Stomach (tissue), 4 donors: ENCODE results near the gene COMMD3.

Experiments
- CTCF ChIP-seq, 7 experiments: fragments of 450-650 bp in 4 of 7; fragments of 200-600 bp in 3 of 7; sonication (generic) in 3 of 7; IDR thresholded peaks; one replicate each; pipeline ENCODE4 v1.5.1; 2016 to 2019; ENCODE audit warnings: antibody characterized with exemption in 7 of 7, control low read depth in 2 of 7, mild to moderate bottlenecking in 1 of 7
- POLR2A ChIP-seq, 4 donors: fragments of 450-650 bp; IDR thresholded peaks; one replicate each; pipeline ENCODE4 v1.6.1; 2016; ENCODE audit warnings: antibody characterized with exemption in 4 of 4, control low read depth in 2 of 4, mild to moderate bottlenecking in 1 of 4, moderate library complexity in 1 of 4
- POLR2AphosphoS5 ChIP-seq, 3 donors: sonication (generic); formaldehyde crosslinking; IDR thresholded peaks; one replicate each; pipeline ENCODE4 v1.6.1; 2016; ENCODE audit warnings: antibody characterized with exemption in 3 of 3

- TF ChIP-seq POLR2A (IDR thresholded peaks at IDR 0.05): no peak
- TF ChIP-seq CTCF (IDR thresholded peaks at IDR 0.05): no peak
- TF ChIP-seq POLR2AphosphoS5 (IDR thresholded peaks at IDR 0.05): no peak
Observed at GRCh38 chr10:22271786-22272185, 44.4 kb upstream of the COMMD3 start.
